Stimulated activated CD4-positive, alpha-beta T cell treated with anti-CD3 and anti-CD28 coated beads, TNF-alpha, amount 100 ng/mL, for 24 hours (primary cell): ENCODE measurements around the gene UTF1.

Experiments used
- DNase-seq, 3 experiments: peaks; one replicate each; pipeline ENCODE4 v3.0.0-alpha.2; 2020; ENCODE audit warnings: low read depth in 3 of 3

UTF1 gene, protein sequence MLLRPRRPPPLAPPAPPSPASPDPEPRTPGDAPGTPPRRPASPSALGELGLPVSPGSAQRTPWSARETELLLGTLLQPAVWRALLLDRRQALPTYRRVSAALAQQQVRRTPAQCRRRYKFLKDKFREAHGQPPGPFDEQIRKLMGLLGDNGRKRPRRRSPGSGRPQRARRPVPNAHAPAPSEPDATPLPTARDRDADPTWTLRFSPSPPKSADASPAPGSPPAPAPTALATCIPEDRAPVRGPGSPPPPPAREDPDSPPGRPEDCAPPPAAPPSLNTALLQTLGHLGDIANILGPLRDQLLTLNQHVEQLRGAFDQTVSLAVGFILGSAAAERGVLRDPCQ

DNA sequence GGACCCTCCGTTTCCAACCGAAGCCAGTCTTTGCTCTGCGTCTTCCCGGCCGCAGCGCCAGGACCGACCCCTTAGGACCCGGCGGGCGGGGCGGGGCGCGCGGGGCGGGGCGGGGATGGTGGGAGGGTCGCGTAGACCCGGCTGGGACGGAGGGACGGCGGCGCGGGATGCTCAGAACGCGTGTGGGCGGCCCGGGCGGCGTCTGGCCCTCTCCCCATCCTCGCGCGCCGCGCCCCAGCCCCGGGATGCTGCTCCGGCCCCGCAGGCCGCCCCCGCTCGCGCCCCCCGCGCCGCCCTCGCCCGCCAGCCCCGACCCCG, at the start of gene UTF1:
TSS of gene UTF1 (plus strand) at position 174 of the 318 bp plus-strand sequence. CDS start at position 246, 72 bp downstream.
- no peak for DNase-seq

DNA sequence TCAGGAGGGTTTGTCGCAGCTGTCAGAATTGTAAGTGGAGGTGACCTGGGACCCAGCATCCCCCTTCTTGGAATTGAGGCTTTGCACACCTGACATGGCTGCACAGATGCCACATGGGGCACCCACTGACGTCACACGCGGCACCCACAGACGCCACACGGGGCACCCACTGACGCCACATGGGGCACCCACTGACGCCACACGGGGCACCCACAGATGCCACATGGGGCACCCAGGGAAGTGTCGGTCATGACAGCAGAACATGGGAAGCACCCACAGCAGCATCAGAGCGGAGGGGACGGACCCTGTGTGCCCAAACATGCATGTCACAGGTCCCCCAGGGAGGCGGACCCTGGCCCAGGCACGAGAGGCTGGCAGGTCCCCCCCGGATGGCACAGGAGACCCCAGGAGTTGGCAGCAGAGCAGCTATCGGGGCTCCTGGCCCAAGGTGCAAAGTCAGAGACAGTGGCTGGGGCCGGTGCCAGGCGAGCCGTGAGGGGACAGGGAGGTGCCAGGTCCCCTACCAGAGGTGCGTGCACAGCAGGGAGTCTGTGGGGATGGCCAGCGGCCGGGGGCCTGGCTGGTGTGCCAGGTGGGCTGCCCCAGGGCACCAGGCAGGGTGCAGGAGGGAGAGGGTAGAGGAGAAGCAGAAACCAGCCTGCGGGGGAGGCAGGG, 48.9 kb upstream of the UTF1 start:
- no peak for DNase-seq

DNA sequence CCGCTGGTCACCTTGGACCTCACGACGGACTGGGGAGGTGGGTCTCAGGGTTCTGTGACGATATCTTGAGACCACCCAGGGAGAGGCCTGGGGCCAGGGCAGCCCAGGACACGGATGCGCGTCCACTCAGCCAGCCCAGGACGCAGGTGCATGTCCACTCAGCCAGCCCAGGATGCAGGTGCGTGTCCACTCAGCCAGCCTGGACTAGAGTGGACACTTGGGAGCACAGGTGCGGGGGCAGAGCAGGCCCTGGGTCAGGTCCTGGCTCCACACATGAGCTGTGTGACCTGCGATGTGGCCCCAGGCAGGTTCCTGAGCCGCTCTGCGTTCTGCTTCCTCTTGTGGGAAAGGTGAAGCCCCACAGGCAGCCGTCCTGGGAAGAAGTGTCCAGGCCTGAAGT, 47.8 kb upstream of the UTF1 start:
- DNase-seq: no peak

DNA sequence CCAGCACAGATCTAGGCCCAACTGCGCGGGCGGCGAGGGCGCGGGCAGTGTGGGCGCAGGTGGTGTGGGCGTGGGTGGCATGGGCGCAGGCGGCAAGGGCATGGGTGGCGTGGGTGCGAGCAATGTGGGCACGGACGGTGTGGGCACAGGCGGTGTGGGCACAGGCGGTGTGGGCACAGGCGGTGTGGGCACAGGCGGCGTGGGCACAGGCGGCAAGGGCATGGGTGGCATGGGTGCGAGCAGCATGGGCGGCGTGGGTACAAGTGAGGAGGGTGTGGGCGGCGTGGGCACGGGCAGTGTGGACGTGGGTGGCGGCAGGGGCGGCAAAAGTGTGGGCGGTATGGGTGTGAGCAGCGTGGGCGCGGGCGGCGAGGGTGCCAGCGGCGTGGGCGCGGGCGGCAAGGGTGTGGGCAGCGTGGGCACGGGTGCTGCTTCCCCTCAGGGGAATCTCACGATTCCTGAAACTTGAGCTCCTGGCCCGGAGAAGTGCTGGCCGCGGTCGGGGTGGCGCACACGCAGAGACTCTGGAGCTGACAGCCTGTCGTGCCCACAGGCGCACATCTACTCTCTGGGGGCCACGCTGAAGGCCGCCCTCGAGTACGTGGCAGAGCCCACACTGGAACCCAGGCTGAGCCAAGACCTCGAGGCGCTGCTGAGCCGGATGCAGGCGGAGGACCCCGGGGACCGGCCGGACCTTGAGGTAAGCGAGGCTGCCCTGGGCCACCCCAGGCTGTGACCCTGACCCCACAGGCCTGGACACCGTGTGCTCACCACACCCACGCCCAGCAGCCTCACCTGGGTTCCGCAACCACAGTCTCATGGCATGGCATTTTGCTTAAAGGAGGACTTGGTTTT, 47.0 kb upstream of the UTF1 start:
- DNase-seq: no peak

DNA sequence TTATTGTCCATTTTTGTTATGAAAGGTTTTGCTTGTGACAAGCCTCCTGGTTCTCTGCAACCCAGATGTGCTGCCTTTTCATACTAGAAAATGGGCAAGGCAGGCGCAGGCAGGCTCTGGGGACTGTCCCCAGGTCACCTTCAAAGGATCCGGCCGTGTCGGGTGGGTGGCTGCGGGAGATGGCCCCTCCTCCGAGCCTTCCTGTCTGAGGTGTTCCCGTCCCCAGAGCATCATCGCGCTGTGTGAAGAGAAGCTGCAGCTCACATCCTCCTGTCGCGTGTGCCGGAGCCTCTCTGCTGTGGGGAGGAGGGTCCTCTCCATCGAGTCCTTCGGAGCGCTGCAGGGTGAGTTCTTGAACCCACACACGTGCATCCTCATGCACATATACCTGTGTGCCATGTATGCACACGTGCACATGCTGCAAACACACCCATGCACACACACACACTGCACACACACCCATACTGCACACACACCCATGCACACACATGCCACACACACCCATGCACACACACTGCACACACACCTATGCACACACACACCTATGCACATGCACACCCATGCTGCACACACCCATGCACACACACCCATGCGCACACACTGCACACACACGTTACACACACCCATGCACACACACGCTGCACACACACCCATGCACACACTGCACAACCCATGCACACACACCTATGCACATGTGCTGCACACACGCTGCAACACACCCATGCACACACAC, 46.2 kb upstream of the UTF1 start:
- DNase-seq: no peak

DNA sequence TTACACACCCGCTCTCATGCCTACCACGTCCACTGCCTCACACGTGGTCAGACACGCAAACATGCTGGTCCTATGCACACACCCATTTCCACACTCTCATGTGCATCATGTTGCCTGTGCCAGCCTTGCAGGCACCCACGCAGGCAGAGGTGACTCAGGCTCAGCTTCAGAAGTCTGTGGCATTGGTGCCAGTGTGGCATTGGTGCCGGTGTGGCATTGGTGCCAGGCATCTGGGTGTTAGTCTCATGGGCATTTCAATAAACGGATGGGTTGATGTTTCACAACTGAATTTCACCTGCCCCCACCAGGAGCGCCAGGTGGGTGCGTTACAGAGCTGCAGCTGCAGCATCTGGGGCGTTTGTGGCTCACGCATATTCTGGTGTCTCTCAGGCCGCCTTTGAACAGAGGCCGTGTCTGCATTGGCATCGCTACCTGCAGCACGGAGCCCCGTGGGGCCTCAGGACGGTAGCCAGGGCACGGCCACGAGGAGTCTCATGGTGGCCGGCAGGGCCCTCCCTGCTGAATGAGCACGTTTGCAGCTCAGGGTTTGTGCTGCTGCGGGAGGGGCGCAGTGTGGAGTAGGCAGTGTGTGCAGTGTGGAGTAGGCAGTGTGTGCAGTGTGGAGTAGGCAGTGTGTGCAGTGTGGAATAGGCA, 45.3 kb upstream of the UTF1 start:
- no peak for DNase-seq

DNA sequence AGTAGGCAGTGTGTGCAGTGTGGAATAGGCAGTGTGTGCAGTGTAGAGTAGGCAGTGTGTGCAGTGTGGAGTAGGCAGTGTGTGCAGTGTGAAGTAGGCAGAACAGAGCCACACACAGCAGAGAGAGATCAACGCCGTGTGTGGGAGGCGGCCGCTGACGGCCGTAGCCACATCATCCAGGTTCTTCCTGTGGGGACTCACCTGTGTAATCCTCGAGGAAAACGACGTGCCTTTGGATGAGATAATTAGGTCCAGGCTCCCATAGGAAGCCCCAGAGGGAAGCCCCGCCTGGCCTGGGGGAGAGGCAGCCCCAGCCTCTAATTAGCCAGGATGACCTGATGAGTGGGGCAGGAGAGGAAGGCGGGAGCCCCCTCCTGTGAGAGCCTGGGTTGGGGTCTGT, 44.6 kb upstream of the UTF1 start:
- DNase-seq: no peak

DNA sequence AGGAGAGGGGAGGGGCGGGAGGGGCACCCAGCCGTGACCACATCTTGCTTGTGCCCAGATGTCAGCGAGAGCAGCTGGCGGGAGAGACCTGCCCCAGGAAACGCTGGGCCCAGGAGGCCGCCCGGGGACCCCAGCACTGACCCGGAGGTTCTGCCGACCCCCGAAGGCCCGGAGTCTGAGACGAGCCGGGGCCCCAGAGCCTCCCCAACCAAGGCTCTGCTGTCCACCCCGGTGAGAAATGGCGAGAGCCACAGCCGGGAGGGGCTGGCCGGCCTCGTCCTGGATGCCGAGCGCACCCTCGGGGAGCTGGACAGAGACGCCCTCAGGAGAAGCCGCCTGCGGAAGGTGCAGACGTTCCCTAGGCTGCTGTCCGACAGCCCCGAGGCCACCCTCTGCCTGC, 44.1 kb upstream of the UTF1 start:
- no peak for DNase-seq

DNA sequence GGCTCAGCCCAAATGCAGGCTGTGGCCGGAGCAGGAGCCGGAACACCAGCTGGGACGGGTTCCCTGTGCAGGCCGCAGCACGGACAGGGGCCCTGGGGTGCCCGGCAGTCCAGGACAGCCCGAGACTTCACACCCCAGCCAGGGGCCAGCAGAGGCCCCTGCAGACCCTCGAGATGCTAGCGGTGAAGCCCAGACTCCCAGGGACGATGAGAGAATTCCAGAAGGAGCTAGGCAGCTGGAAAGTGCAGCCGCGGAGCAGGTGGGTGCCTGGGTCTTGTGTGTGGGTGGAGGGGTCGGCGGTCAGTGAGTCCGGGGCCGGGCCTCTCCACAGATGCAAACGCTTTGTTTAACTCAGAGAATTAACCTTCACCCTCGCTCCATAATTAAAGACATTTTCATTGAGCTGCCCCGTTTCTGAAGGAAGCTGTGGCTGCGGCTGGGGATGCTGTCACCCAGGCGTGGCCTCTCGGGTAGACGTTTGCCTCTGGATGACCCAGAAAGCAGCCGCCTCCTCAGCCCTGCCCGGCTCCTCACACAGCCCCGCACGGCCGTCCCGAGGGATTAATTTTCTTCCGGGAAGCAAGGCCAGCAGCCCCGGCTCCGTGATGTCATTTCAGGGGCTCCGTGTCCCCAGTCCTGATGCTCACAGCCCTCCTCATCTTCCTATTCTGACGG, 43.5 kb upstream of the UTF1 start:
- DNase-seq: no peak

DNA sequence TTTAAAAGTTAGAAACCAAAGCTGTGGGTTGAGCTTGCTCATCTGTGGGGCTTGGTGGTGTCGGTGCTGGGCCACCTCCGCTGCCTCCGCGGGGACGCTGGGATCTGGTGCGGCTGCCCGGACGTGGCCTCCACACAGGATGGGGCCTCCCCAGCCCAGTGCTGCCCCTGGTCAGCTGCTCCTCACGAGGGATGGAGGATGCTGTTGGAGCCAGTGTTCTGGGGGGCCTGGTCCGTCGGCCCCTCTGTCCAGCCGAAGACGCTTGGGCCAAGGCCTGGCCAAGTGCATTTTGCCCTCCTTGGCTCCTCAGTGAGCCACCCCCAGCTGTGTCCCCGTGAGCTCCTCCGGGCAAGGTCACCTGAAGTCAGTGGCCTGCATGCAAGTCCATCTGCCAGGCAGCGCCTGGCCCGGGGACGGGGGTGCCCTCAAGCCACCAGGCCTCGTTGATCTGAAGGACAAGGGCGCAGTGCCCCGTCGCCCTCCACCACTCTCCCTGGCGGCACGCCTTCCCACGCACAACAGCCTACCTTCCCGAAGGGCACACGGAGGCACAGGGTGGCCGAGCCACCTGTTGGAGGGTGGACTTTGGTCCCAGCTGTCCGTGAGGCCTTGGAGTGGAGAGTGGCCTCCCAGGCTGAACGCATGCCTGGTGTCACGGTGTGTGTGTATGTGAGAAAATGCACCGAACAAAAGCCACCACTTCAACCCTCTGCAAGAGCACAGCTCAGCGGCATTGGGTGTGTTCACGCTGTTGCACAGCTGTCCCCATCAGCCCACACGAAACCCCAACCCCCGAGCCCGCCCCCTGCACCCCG, 42.7 kb upstream of the UTF1 start:
- no peak for DNase-seq

DNA sequence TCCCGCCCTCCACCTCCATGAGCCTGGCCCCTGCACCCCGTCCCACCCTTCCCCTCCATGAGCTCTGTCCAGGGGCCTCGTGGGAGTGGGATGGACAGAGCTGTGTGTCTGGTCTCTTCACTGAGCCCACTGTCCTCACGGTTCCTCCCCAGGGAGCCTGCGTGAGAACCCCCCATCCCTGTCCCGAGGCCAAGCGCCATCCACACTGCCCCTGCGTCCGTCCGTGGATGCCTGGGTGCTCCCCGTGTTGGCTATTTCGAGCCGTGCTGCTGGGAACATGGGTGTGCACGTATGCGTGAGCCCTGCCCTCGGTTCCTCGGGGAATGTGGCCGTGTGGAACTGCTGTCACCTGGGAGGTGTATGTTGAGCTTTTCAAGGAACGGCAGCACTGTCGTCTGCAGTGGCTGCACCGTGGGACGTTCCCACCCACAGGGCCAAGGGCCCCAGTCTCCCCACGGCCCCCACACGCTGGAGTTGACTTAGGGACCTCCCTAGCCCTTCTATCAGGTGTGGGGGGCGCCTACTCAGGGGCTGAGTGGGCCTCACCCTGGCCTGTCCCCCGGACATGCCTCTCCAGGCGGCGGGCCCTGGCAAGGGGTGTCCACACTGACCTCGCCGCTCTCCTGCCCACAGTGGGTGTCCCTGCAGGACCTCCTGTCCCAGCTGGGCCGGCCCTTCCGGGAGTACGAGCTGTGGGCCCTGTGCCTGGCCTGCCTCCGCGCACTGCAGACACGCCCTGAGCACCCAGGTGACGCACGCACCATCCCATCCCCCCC, 41.9 kb upstream of the UTF1 start:
- DNase-seq: no peak

DNA sequence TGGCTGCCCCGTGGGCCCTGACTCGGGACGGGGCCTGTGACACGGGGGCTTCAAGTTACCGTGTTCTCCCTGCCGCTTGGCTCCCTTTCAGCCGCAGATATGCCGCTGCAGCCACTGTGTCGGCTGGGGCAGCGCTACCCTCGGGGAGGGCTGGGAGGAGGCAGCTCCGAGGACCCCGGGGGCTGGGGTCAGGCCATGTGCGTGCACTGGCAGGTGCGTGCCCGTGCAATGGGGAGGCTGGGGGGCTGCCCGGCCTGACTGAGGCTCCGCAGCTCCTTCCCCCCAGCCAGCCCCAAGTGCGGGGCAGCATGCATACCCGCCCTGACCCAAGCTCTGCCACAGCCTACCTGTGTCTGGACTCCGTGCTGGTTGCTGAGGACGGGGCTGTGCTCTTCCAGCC, 40.8 kb upstream of the UTF1 start:
- DNase-seq: no peak

DNA sequence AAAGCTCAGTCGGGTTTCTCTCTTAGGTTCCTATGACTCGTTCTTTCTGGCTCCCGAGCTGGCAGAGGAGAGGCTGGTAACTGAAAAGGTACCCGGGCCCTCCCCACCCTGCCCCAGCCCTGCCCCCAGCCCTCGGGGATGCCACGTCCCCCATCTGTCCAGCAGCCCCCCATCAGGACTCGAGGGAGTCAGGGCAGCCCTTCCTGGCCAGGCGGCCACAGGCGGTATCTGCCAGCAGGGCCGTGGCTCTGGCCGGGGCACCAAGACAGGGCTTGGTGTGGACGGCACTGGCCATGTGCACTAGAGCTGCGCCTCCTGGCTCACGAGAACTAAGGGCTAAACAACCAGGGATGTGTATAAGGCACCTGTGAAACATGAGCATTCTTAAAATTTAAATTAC, 40.3 kb upstream of the UTF1 start:
- DNase-seq: no peak

DNA sequence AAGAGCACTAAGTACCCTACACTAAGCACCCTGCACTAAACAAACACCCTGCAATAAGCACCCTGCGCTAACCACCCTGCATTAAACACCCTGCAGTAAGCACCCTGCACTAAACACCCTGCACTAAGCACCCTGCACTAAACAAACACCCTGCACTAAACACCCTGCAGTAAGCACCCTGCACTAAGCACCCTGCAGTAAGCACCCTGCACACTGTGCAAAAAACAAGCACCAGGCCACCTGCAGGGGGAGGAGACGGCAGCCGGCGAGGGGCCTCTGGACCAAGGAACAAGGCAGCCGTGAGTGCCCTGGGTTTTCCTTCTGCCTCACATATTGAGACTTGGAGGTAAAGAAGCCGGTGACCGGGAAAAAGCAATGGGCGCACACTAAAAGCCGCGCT, 39.8 kb upstream of the UTF1 start:
- no peak for DNase-seq

DNA sequence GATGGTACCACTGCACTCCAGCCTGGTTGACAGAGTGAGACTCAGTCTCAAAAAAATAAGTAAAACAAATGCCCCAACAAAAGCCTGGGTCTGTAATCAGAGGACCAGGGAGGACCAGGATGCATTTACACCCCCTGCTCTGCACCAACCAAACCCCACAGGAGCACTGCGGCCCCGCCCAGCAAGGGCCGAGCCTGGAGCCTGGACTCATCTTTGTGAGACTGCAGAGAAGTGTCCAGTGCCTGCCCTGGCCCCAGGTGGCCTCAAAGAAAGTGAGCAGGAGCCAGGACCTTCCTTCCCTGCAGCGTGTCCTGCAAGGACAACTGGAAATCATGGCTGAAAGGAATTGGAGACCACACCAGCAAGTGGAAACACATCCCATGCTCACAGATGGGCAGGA, 38.4 kb upstream of the UTF1 start:
- DNase-seq: no peak

DNA sequence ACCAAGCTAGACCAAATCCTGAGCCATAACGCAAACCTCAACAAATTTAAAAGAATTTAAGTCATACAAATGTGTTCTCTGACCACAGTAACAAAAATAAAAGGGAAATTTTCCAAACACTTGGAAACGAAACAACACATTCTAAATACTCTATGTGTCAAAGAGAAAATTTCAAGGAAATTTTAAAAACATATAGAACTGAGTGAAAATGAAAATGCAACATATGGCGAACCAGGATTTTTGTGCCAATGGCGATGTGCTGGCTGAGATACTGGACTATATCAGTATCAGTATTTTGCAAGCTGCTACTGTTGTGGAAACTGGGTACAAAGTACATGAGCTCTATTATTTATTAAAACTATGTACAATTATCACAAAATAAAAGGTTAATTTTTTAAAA, 35.9 kb upstream of the UTF1 start:
- DNase-seq: no peak

DNA sequence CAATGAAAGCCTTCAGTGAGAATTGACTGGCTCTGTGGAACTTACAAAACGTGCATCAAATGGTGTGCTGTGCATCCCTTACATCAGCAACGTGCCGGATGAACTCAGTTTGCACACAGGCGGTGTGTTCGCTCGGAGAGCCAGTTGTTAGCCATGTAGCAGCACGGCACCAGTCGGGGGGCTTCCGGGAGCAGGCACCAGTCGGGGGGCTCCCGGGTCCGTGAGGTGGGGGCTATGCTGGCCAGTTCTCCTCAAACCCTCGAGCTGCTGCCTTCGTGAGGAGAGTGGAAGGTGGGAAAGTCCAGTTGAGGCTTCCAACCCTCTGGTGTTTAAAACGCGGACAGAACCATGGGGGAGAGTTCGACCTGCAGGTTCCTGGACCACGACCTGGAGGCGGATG, 34.9 kb upstream of the UTF1 start:
- DNase-seq: no peak

DNA sequence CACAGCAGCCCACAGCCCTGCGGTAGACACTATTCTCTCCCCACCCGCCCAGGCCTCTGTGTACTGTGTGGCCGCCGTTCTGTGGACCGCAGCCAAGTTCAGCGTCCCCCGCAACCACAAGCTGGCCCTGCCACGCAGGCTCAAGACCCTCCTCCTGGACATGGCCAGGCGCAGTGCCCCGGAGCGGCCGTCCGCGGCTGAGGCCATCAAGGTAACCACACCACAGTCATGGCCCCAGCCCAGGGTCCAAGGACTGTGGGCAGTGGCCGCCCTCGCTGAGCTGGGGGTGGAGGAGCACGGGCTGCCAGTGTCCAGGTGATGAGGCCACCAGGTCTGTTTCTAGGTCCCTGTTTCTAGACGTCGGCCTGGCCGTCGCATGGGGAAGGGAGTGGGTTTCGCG, 34.4 kb upstream of the UTF1 start:
- DNase-seq: no peak

DNA sequence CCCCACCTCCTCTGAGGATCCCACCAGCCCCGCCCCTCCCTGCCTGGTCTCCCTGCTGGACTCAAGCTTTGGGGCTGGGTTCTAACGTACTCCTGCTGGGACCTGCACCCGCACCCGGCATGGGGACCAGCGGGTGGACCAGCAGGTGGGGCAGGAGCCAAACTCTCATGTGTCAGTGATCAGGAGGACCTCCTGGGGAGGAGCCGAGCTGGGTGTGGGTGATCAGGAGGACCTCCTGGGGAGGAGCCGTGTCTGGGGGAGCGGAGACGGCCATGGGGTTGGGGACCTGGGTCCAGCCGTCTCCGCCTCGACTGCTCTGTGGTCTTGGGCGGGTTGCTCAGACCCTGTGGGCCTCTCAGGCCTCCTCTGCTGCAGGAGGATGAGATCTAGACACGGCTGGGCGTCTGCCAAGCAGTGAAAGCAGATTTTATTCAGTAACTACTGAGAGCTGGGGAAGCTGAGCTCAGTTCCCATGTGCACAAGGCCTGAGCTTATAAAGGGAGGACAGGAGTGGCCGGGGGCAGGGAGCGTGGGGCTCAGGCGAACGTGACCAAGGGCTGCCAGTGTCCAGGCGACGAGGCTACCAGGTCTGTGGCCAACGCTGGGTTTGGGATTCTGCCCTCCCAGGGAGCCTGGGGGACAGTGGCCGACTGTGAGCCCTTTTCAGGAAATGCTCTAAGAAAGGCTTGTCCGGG, 33.6 kb upstream of the UTF1 start:
- DNase-seq: no peak
